Astrocyte (in vitro differentiated cells and primary cell): ENCODE measurements around the gene PNPLA2. TPM values are rescaled to one million over a fixed set of nuclear protein-coding genes. Genes with fewer than 3 reads are reported as not detected.

Experiments used
- DNase-seq: peaks from one replicate; pipeline ENCODE4 v3.0.0-alpha.2; 2010; ENCODE audit warnings: low read depth
- FAIRE-seq: peaks from 2 replicates; lab custom pipeline; 2011; peaks lifted over from hg19 to GRCh38; lab: Jason Lieb, UNC
- H2AFZ ChIP-seq: 2 replicates; pipeline ENCODE4 v1.6.0; 2012; ENCODE audit warnings: low read depth, low read length, inconsistent platforms
- H3K27ac ChIP-seq: 2 replicates; pipeline ENCODE4 v1.5.1; 2011; ENCODE audit warnings: low read depth, low read length, inconsistent platforms
- H3K27me3 ChIP-seq: 2 replicates; pipeline ENCODE4 v1.6.0; 2011; ENCODE audit warnings: low read length, inconsistent platforms; ENCODE audit not compliant: insufficient read depth
- H3K36me3 ChIP-seq: 2 replicates; pipeline ENCODE4 v1.5.1; 2011; ENCODE audit warnings: low read length, inconsistent platforms; ENCODE audit not compliant: insufficient read depth
- H3K4me1 ChIP-seq: 2 replicates; pipeline ENCODE4 v1.5.1; 2011; ENCODE audit warnings: low read length, inconsistent platforms; ENCODE audit not compliant: insufficient read depth
- H3K4me2 ChIP-seq: 2 replicates; pipeline ENCODE4 v1.6.0; 2012; ENCODE audit warnings: low read length, inconsistent platforms
- H3K4me3 ChIP-seq: 2 replicates; pipeline ENCODE4 v1.5.1; 2011; ENCODE audit warnings: low read depth, mild to moderate bottlenecking, low read length, inconsistent platforms; ENCODE audit not compliant: insufficient read depth
- H3K79me2 ChIP-seq: 2 replicates; pipeline ENCODE4 v1.6.0; 2012; ENCODE audit warnings: mild to moderate bottlenecking, low read length, inconsistent platforms; ENCODE audit not compliant: insufficient read depth
- H3K9ac ChIP-seq: 2 replicates; pipeline ENCODE4 v1.6.0; 2012; ENCODE audit warnings: mild to moderate bottlenecking, low read length, inconsistent platforms
- H3K9me3 ChIP-seq: 2 replicates; pipeline ENCODE4 v1.5.1; 2012; ENCODE audit warnings: low read depth, mild to moderate bottlenecking, low read length, inconsistent platforms; ENCODE audit not compliant: insufficient read depth
- H4K20me1 ChIP-seq: 2 replicates; pipeline ENCODE4 v1.6.0; 2012; ENCODE audit warnings: low read length, inconsistent platforms; ENCODE audit not compliant: insufficient read depth
- H3K27ac Mint-ChIP-seq: one replicate; pipeline ENCODE4 v1.8.0; 2021; ENCODE audit warnings: mild to moderate bottlenecking, mixed read lengths; ENCODE audit not compliant: unreplicated experiment
- H3K27me3 Mint-ChIP-seq: one replicate; pipeline ENCODE4 v1.8.0; 2021; ENCODE audit warnings: low read depth, mixed read lengths; ENCODE audit not compliant: unreplicated experiment
- H3K36me3 Mint-ChIP-seq: one replicate; pipeline ENCODE4 v1.8.0; 2021; ENCODE audit warnings: low read depth, mixed read lengths; ENCODE audit not compliant: unreplicated experiment
- H3K4me1 Mint-ChIP-seq: one replicate; pipeline ENCODE4 v1.8.0; 2021; ENCODE audit warnings: low read depth, mixed read lengths; ENCODE audit not compliant: unreplicated experiment
- H3K4me3 Mint-ChIP-seq: one replicate; pipeline ENCODE4 v1.8.0; 2021; ENCODE audit warnings: mild to moderate bottlenecking, moderate library complexity, mixed read lengths; ENCODE audit not compliant: unreplicated experiment
- H3K9me3 Mint-ChIP-seq: one replicate; pipeline ENCODE4 v1.8.0; 2021; ENCODE audit warnings: mild to moderate bottlenecking, mixed read lengths; ENCODE audit not compliant: unreplicated experiment
- EZH2 ChIP-seq: IDR thresholded peaks from 2 replicates; pipeline ENCODE4 v1.6.1; 2012; ENCODE audit warnings: mild to moderate bottlenecking, low read length, inconsistent platforms; ENCODE audit not compliant: insufficient read depth
- total RNA-seq: library from RNA; stranded (reverse); gene quantifications from 2 replicates; pipeline ENCODE4 v1.2.1, GENCODE V29; 2021
- TF ChIP-seq, protein P1 (sequence below): IDR thresholded peaks from 2 replicates; pipeline ENCODE4 v1.5.1; 2011; ENCODE audit warnings: low read depth, mild to moderate bottlenecking, inconsistent platforms, low read length, moderate library complexity; ENCODE audit not compliant: insufficient read depth

The PNPLA2 gene
- total RNA-seq, 1 donor from 2014 or later, result 46.8 TPM

DNA sequence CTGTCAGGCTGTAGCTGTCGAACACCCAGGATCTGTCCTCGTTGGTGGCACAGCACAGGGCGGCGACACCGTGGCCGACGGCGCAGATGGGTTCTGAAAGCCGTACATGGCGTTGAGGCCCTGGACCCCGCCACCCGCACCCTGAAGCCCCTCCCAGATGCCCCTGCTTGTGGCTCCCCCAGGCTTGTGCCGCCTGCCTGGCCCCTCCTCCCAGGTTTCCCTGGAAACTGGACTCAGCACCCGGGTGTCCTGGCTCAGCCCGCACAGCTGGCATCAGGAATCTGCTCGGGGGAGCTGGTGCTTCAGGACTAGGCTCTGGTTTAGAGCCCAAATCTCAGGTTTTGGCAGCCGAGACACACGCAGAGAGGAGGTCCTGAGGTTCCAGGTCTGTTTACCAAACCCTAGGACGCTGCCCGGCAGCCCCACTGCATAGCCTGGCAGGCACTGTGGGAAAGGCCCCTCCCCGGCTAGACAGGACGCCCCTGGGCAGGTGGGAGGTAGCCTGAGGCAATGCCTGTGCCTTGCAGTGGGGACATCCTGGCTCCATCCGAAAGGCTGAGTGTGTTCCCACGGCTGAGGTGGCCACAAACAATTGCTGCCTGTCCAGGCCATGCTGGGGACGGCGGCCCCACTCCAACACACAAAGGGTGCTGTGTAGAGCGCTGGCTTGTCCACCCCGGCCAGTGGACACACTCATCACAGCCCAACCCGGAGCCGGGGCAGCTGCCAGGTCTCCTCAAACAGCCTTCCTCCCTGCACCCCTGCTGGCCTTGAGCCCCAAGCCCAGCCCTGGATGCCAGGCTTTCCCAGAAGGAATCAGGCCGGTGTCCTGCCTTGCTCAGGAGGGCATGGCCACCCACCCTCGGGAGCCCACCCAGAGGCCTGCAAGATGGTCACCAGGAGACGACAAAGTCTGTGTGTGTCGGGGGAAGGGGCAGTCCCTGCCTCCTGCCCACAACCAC lies 46.0 kb upstream of the PNPLA2 start:
- Histone ChIP-seq H3K27me3 (no peaks in the 10 kb centered on the region), H3K27ac (no peak overlapping the region), H3K4me3 (no peak overlapping the region), H3K4me1 (peaks cover 18% of the 10 kb centered on the region), H3K9me3 (no peaks in the 10 kb centered on the region), H3K79me2 (peaks cover 74% of the 10 kb centered on the region), H3K9ac (no peak overlapping the region), H4K20me1 (peaks cover 66% of the 10 kb centered on the region), H3K4me2 (no peak overlapping the region), H2AFZ (no peak overlapping the region), H3K36me3 (no peaks in the 10 kb centered on the region)
- TF ChIP-seq, protein P1, sequence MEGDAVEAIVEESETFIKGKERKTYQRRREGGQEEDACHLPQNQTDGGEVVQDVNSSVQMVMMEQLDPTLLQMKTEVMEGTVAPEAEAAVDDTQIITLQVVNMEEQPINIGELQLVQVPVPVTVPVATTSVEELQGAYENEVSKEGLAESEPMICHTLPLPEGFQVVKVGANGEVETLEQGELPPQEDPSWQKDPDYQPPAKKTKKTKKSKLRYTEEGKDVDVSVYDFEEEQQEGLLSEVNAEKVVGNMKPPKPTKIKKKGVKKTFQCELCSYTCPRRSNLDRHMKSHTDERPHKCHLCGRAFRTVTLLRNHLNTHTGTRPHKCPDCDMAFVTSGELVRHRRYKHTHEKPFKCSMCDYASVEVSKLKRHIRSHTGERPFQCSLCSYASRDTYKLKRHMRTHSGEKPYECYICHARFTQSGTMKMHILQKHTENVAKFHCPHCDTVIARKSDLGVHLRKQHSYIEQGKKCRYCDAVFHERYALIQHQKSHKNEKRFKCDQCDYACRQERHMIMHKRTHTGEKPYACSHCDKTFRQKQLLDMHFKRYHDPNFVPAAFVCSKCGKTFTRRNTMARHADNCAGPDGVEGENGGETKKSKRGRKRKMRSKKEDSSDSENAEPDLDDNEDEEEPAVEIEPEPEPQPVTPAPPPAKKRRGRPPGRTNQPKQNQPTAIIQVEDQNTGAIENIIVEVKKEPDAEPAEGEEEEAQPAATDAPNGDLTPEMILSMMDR, result no peak
- no peak for TF ChIP-seq EZH2
- H3K27me3 Mint-ChIP-seq, result no peaks in the 10 kb centered on the region
- DNase-seq (no peak), FAIRE-seq (no peak)
- H3K27ac Mint-ChIP-seq, result no peak overlapping the region
- H3K4me1 Mint-ChIP-seq, result peaks cover 6% of the 10 kb centered on the region
- no peaks in the 10 kb centered on the region for H3K9me3 Mint-ChIP-seq
- H3K4me3 Mint-ChIP-seq, result no peak overlapping the region
- H3K36me3 Mint-ChIP-seq, result no peaks in the 10 kb centered on the region

GRCh38 chr11:773425-773824 lies 45.3 kb upstream of the PNPLA2 start:
- Histone ChIP-seq H3K36me3 (no peaks in the 10 kb centered on the region), H3K4me3 (no peak overlapping the region), H3K79me2 (peaks cover 82% of the 10 kb centered on the region), H3K9ac (no peak overlapping the region), H3K4me2 (no peak overlapping the region), H3K4me1 (peaks cover 25% of the 10 kb centered on the region), H3K9me3 (no peaks in the 10 kb centered on the region), H2AFZ (no peak overlapping the region), H3K27me3 (no peaks in the 10 kb centered on the region), H3K27ac (no peak overlapping the region), H4K20me1 (peaks cover 66% of the 10 kb centered on the region)
- Mint-ChIP-seq H3K9me3 (no peaks in the 10 kb centered on the region), H3K36me3 (no peaks in the 10 kb centered on the region), H3K27ac (no peak overlapping the region), H3K27me3 (no peaks in the 10 kb centered on the region), H3K4me1 (peaks cover 6% of the 10 kb centered on the region), H3K4me3 (no peak overlapping the region)
- TF ChIP-seq, protein P1, result no peak
- no peak for TF ChIP-seq EZH2
- DNase-seq (no peak), FAIRE-seq (no peak)

GRCh38 chr11:773830-774229 lies 44.9 kb upstream of the PNPLA2 start:
- Histone ChIP-seq H3K79me2 (peaks cover 84% of the 10 kb centered on the region), H2AFZ (no peak overlapping the region), H3K9ac (no peak overlapping the region), H4K20me1 (peaks cover 66% of the 10 kb centered on the region), H3K4me3 (no peak overlapping the region), H3K27me3 (no peaks in the 10 kb centered on the region), H3K9me3 (no peaks in the 10 kb centered on the region), H3K27ac (no peak overlapping the region), H3K36me3 (no peaks in the 10 kb centered on the region), H3K4me2 (no peak overlapping the region), H3K4me1 (peaks cover 27% of the 10 kb centered on the region)
- H3K36me3 Mint-ChIP-seq, result no peaks in the 10 kb centered on the region
- no peak for DNase-seq
- TF ChIP-seq, protein P1, result no peak
- no peak for TF ChIP-seq EZH2
- no peaks in the 10 kb centered on the region for H3K9me3 Mint-ChIP-seq
- peaks cover 6% of the 10 kb centered on the region for H3K4me1 Mint-ChIP-seq
- no peaks in the 10 kb centered on the region for H3K27me3 Mint-ChIP-seq
- no peak overlapping the region for H3K27ac Mint-ChIP-seq
- no peak for FAIRE-seq
- no peak overlapping the region for H3K4me3 Mint-ChIP-seq
